GM12865 (cell line): ENCODE data around the gene ZNF232.
"Not testable (repeated sequence)": the region's sequence is repeated elsewhere in the genome, so short reads cannot be mapped to it uniquely, and the experiment has no call there.

ENCODE experiments used
- DNase-seq: peaks from one replicate; pipeline ENCODE4 v3.0.0; 2010; ENCODE audit warnings: low read depth
- H3K4me3 ChIP-seq: 2 replicates; pipeline ENCODE4 v1.5.1; 2011; ENCODE audit warnings: mild to moderate bottlenecking, low read depth, low read length, control low read depth
- CTCF ChIP-seq: IDR thresholded peaks from 2 replicates; pipeline ENCODE4 v1.5.1; 2011; ENCODE audit warnings: low read length, control low read depth, low read depth, inconsistent platforms; ENCODE audit not compliant: insufficient read depth; ENCODE audit errors: missing control alignments

The ZNF232 gene

GRCh38 chr17:5135726-5136579 lies 24.3 kb upstream of the ZNF232 start:
- no peak overlapping the region for H3K4me3 ChIP-seq
- TF ChIP-seq CTCF: no peak

GRCh38 chr17:5135131-5135712 lies 23.5 kb upstream of the ZNF232 start:
- DNase-seq, H3K4me3 ChIP-seq: not testable (repeated sequence)

More at GRCh38 chr17:5135726-5136579, 24.3 kb upstream of the ZNF232 start:
- no peak for DNase-seq

- not testable (repeated sequence) for DNase-seq, H3K4me3 ChIP-seq
Observed at GRCh38 chr17:5134571-5134970, 22.9 kb upstream of the ZNF232 start.

- not testable (repeated sequence) for DNase-seq, H3K4me3 ChIP-seq
Observed at GRCh38 chr17:5133961-5134360, 22.3 kb upstream of the ZNF232 start.

- TF ChIP-seq CTCF: no peak
- H3K4me3 ChIP-seq: no peak overlapping the region
- DNase-seq: no peak
Observed at GRCh38 chr17:5133311-5133710, 21.6 kb upstream of the ZNF232 start.

- H3K4me3 ChIP-seq, DNase-seq: not testable (repeated sequence)
Observed at GRCh38 chr17:5132503-5133225, 21.0 kb upstream of the ZNF232 start.

GRCh38 chr17:5131799-5132502 lies 20.3 kb upstream of the ZNF232 start:
- H3K4me3 ChIP-seq, DNase-seq: not testable (repeated sequence)

- TF ChIP-seq CTCF: no peak
- no peak overlapping the region for H3K4me3 ChIP-seq
- DNase-seq: no peak
Observed at GRCh38 chr17:5131146-5131715, 19.6 kb upstream of the ZNF232 start.

- DNase-seq, H3K4me3 ChIP-seq: not testable (repeated sequence)
Observed at GRCh38 chr17:5130687-5131086, 19.0 kb upstream of the ZNF232 start.

- H3K4me3 ChIP-seq, DNase-seq: not testable (repeated sequence)
Observed at GRCh38 chr17:5130261-5130660, 18.6 kb upstream of the ZNF232 start.

- not testable (repeated sequence) for DNase-seq, H3K4me3 ChIP-seq
Observed at GRCh38 chr17:5129770-5130169, 18.1 kb upstream of the ZNF232 start.
